ENCODE data around the gene IL1RAPL1. TPM values are rescaled to one million over a fixed set of nuclear protein-coding genes. Genes with fewer than 3 reads are reported as not detected.

Gene IL1RAPL1
- total and polyA plus RNA-seq, 9 of the 15 experiments (the other 6 are each of a cell fraction or from before 2014, with no cell fraction given): 0.04 to 0.07 (median 0.04) TPM; not detected in 6

GRCh38 chrX:28626515-28626914 is 39.3 kb downstream of the IL1RAPL1 start:
- ChIA-PET POLR2A (no interaction called here), CTCF (ENCODE audit: low intra/inter-chr PET ratio) (no interaction called here)
- H3K27me3 ChIP-seq (ENCODE audit: control insufficient read depth in 2 of 2, insufficient read depth in 2 of 2, low read length in 2 of 2): no peaks in the 10 kb centered on the region
- no peaks in the 10 kb centered on the region for H4K20me1 ChIP-seq (replicated peaks; ENCODE audit: control insufficient read depth, insufficient read depth, low read length)
- H2AFZ ChIP-seq (ENCODE audit: low read depth, low read length): no peak overlapping the region
- FAIRE-seq (no peak), ATAC-seq (no peak), DNase-seq (ENCODE audit: extremely low read depth in 1 of 4, low spot score in 3 of 4) (no peak)
- in situ Hi-C loops (cut with MboI): no loop called here
- no peaks in the 10 kb centered on the region for H3K9me1 ChIP-seq (ENCODE audit: control insufficient read depth, insufficient read depth, low read length)
- H3K4me2 ChIP-seq (ENCODE audit: insufficient read depth, low read length): no peak overlapping the region
- H3K4me1 ChIP-seq (replicated peaks in 1 of 2; ENCODE audit: control insufficient read depth in 2 of 2, insufficient read depth in 2 of 2, low read length in 2 of 2): no peaks in the 10 kb centered on the region
- no peak for TF ChIP-seq PKNOX1 (IDR thresholded peaks at IDR 0.05)
- no peak for TF ChIP-seq SMARCC2 (IDR thresholded peaks at IDR 0.05; ENCODE audit: low read depth)
- TF ChIP-seq NR2C2 (CRISPR knock-in tag; IDR thresholded peaks at IDR 0.05): no peak
- TF ChIP-seq NR2C2 (tag; IDR thresholded peaks at IDR 0.05): no peak
- no peak for TF ChIP-seq MCM3 (IDR thresholded peaks at IDR 0.05)
- TF ChIP-seq RUNX1 (IDR thresholded peaks at IDR 0.05; ENCODE audit: low read depth): no peak
- no peak for TF ChIP-seq NFRKB (IDR thresholded peaks at IDR 0.05; ENCODE audit: low read depth)
- TF ChIP-seq GTF2E2 (tag; IDR thresholded peaks at IDR 0.05): no peak
- TF ChIP-seq ZNF431 (CRISPR knock-in tag; IDR thresholded peaks at IDR 0.05): no peak
- no peak for TF ChIP-seq ZBTB11 (CRISPR knock-in tag; IDR thresholded peaks at IDR 0.05)
- no peak for TF ChIP-seq ZNF23 (CRISPR knock-in tag; IDR thresholded peaks at IDR 0.05)
- TF ChIP-seq PURB (CRISPR knock-in tag; IDR thresholded peaks at IDR 0.05; ENCODE audit: low read depth): no peak
- no peak for TF ChIP-seq NFATC3 (IDR thresholded peaks at IDR 0.05)
- TF ChIP-seq ZNF3 (CRISPR knock-in tag; IDR thresholded peaks at IDR 0.05): no peak
- no peak for TF ChIP-seq CBX2 (IDR thresholded peaks at IDR 0.05; ENCODE audit: insufficient read depth, low read length, poor library complexity, severe bottlenecking)
- TF ChIP-seq GABPA (tag; conservative IDR thresholded peaks at IDR 0.05; ENCODE audit: low read depth): no peak
- no peak overlapping the region for H3K4me3 ChIP-seq
- H3K79me2 ChIP-seq (ENCODE audit: control insufficient read depth, insufficient read depth, low read length): no peaks in the 10 kb centered on the region
- H3K9ac ChIP-seq (ENCODE audit: insufficient read depth in 1 of 2, low read depth in 2 of 2, low read length in 2 of 2): no peak overlapping the region
- H3K36me3 ChIP-seq (ENCODE audit: control insufficient read depth, insufficient read depth, low read length): no peaks in the 10 kb centered on the region
- no peak overlapping the region for H3K27ac ChIP-seq (ENCODE audit: extremely low read depth, low read depth, low read length)
- 4% methylated on average over 2 of the region's 2 CpGs for WGBS (ENCODE audit: insufficient coverage, low coverage, missing lambda C conversion rate)
- H3K9me3 ChIP-seq (replicated peaks; ENCODE audit: control insufficient read depth, insufficient read depth, low read depth, low read length): no peaks in the 10 kb centered on the region
- intact Hi-C loops (cut with micrococcal nuclease): no loop called here
- no TSS peak for BruUV-seq (replicated peaks)

All from K562 (cell line).